Activated naive CD4-positive, alpha-beta T cell treated with Interleukin-2 at 50 U/mL for 16 hours (primary cell): ENCODE results near the gene GUCD1.

Experiments
- DNase-seq: peaks from one replicate; pipeline ENCODE4 v3.0.0-alpha.2; 2020

GUCD1 gene

GRCh38 chr22:24523873-24524272 lies 31.1 kb downstream of the GUCD1 start:
- no peak for DNase-seq

GRCh38 chr22:24521791-24522245 lies 33.1 kb downstream of the GUCD1 start:
- DNase-seq = peak; percentile 24

GRCh38 chr22:24519496-24519895 lies 35.4 kb downstream of the GUCD1 start:
- DNase-seq = no peak

- DNase-seq = no peak
These were observed 36.0 kb downstream of the GUCD1 start for GRCh38 chr22:24518771-24519485.

- no peak for DNase-seq
These were observed 36.7 kb downstream of the GUCD1 start for GRCh38 chr22:24518228-24518627.

DNA sequence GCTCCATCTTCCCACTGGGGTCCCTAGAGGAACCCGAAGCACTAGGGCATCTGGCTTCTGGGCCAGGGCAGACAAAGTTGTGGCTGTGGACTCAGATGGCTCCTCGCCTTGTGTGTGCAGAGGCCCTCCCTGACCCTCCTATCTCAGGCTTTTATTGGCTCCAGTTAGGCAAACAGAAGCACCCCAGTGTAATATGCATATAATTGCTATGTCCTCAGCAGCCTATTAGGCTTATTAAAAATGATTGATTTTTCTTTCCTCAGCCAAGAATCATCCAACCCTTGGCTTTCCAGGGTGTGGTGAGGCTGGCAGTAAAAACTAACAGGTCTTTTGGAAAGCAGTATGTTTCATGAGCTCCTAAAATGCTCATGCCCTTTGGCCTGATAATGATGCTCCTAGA lies 37.5 kb downstream of the GUCD1 start:
- DNase-seq = no peak

DNA sequence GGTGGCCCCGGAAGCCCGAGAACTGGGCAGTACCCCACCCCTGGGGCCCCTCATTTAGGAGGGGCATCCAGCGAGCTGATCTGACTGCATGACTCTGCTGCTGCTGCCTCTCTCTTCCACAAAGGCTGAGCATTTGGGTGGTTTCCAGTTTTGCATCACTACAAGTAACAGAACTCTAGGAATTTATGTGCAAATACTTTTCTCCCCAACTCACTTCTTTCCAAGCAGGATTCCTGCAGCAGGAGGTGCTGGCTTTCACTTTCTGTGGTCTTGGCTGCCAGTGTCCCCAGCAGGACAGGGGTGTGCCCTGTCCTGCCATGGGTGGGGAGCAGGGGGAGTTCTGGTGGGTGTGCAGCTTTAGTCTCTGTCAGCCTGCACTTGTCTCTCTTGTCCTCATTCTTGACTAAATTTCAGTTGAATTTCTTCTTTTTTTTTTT lies 38.6 kb downstream of the GUCD1 start:
- no peak for DNase-seq

DNA sequence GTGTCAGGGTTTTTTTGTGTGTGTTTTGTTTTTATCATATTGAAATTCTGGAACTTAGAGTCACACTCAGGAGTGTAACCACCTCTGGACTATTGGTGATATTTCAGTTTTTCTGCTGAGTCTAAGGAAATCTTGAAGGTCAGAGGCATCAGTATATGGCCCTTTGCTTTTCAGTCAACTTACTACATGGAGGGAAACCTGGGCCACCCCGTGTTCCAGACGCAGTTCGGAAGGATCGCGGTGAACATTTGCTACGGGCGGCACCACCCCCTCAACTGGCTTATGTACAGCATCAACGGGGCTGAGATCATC lies 40.0 kb downstream of the GUCD1 start:
- DNase-seq = no peak

GRCh38 chr22:24514241-24515026 lies 40.5 kb downstream of the GUCD1 start:
- no peak for DNase-seq

DNA sequence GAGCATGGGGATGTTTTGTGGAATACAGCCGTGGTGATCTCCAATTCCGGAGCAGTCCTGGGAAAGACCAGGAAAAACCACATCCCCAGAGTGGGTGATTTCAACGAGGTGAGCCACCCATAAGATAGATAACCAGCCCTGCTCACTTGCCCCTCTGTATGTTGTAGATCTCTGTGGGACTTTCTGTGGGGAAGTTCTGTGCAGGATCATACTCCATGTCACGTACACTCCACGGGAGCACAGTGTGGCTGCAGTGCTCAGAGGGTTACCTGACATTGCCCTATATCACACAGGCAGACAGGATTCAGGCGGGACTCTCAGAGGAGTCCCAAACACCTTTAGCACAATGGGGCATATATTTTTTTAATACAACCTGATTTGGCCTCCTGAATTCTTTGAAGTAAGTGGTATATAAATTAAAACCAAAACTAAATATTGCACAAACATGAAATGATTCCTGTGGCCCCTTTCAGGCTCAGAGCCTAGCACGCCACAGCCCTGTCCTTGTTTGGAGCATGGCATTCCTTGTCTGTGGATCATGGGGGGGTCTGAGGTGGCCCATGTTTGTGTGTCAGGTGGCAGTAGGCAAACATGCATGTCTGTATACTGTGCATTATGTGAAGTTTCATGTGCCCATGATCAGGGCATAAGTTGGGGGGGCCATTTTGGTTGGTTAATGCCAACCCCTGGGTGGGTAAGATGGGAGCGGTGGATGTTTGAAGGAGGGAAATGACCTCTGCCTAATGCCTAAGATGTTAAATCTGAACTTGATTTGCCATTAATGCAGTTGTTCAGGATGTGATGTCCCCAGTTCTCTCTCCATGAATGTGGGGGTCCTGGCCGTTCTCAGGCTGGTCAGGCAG lies 41.3 kb downstream of the GUCD1 start:
- DNase-seq = no peak

DNA sequence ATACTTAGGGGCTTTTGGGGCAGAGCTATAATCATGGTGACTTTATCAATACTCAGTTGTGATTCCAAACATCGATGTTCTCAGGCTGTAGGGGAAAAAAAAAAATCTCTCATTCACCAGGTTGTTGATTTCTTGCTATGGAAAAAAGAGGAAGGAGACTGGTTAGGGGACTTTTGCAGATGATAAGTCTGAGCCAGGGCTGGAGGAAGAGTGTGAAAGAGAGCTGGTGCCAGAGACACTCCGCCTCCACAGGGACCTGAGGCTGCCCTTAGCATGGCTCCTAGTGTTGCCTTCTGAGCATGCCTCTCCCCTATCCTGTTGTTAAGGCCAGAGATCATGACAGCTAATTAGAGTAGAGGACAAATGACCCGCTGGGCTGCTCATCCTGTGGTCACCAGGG lies 42.9 kb downstream of the GUCD1 start:
- no peak for DNase-seq

DNA sequence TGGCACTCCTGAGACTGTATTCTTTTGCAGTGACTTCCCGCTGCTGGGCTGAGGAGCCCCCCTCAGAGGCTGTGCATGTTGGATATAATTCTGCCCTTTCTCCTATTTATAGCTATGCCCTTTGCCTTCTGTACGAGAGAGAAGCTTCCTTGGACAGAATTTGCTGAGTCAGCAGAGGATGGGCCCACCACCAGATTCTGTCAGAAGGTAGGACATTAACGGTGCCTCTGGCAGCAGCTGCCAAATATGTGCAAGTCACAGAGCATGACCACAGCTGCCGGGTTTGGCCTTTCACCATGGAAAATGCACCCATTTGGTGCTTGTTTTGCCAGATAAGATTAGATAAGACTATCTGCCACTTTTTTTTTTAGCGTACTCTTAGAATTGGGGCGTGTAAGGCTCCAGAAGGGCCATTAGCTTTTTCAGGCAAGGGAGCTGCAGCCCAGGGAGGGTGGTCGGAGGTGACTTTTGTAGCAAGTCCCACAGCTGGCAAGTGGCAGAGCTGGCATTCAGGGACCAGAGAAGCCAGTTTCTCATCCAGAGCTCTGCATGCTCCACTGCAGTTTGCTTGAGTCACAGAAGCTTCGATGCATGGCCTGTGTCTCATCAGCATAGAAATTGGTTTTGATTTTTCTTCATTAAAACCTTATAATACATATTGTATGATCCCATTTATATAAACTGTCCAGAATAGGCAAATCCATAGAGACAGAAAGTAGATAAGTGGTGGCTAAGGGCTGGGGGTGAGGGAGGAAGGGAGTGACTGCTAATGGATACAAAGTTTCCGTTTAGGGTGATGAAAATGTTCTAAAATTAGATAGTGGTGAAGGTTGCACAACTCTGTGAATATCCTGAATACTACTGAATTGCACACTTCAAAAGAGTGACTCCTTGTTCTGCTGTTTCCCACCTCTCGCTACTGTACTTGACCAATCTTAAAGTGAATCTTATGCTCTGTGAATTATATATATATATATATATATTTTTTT lies 44.0 kb downstream of the GUCD1 start:
- DNase-seq = no peak

DNA sequence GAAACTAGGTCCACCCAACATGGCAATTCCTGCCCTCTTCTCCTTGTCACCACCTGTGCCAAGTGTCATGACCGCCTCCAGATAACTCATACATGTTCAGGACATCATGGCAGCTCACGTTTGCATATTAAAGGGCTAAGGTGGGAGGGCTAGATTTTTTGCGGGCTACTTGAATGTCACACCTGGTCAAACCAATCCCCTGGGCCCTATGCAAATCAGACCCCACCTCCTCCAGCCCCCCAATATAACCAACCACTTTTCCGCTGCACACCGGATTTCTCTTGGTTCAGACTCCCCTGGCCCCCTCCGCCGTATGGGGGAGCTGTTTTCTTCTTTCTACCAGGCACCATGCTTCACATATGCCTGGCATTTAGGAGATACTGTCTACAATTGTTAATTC lies 47.2 kb downstream of the GUCD1 start:
- DNase-seq = no peak

DNA sequence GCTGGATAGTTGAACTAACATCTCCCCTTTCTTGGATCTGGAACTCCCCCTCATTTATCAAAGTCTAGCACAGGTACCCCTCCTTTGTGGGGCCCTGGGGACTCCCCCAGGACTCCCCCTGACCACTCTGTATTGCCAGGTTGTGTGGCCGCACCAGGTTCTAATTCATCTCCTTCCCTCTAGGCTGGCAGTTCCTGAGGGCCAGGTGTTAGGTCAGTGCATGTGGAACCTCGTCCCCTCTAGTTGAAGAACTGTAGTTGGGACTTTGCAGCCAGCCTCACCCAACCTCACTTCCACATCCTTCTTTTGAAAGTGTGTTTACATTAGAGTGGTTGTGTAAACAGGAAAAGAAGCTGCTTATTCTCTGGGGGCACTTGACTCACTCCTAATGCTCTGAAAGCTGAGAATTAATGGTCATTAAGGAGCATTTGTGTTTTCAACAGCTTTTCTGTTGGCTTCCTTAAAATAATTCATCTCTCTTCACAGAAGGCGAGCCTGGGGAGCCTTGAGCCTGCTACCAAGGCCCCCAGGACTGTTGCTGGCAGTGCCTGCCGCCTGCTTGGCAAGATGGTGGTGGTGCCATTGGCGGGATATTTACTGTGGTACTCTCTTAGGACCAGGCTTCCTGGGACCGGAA lies 48.0 kb downstream of the GUCD1 start:
- DNase-seq = no peak

DNA sequence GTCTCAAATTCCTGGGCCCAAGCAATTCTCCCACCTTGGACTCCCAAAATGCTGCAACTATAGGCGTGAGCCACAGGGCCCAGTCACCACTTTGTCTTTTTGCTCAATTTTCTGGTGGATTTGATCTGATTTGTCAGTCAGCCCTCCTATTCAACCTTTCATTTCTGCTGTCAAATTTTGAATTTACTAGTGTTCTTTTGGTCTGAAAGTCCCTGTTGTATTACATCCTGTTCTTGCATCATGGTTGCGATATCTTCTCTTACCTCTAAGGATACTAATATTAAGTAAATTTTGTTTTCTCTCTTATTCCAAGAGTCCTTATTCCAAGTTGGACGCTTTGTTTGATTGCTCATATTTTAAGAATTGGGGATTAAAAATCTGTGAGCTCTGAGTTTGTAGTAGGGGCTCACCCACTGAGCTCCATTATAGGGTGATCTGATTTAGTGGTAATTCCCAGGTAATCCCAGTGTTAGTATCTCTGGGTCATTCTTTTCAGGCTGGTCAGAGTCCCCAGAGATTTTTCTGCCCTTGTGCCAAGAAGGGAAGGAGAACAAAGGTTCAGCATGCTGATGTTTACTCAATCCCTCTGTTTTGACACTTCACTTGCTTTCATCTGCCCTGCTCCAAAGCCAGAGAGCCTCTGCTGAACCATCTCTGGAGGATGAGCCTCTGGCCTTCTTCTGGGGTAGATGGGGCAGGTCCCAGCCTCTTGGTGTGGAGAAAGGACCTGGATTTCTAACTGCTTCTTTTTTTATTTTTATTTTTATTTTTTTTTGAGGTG lies 49.8 kb downstream of the GUCD1 start:
- DNase-seq = no peak

- DNase-seq = no peak
These were observed 50.4 kb downstream of the GUCD1 start for GRCh38 chr22:24504540-24504939.

- DNase-seq = no peak
These were observed 51.0 kb downstream of the GUCD1 start for GRCh38 chr22:24503843-24504338.

- DNase-seq = peak; percentile 66
These were observed 51.6 kb downstream of the GUCD1 start for GRCh38 chr22:24503137-24503842.

DNA sequence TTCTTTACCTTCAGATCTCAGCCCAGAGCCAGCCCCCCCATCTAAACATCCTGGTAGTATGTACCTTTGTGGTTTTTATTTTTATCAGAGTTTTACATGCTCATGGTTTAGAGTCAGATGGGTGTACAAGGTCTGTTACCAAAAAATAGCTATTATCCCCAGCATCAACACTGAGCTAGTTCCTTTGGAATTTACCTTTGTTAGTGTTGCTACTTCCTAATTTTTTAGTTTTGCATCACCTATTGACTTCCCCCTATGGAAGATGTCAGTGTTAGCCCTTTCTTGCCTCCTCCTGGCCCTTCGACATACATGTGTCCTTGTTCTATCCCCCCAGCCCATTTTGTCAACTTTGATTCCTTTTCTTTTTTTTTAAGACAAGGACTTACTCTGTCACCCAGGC lies 52.4 kb downstream of the GUCD1 start:
- no peak for DNase-seq

GRCh38 chr22:24502034-24502433 lies 52.9 kb downstream of the GUCD1 start:
- no peak for DNase-seq
